HG03066 (cell line): ENCODE data around the gene PPP2CA.
A peak's percentile ranks its signal among the peaks of the same experiment; 100 is the strongest.
"Not testable (repeated sequence)": the region's sequence is repeated elsewhere in the genome, so short reads cannot be mapped to it uniquely, and the experiment has no call there.

Experiments used
- ATAC-seq: cut with Tn5 transposase; IDR thresholded peaks from one replicate; pipeline ENCODE4 v1.9.1; 2021; ENCODE audit warnings: low read depth; ENCODE audit not compliant: unreplicated experiment

Gene PPP2CA

DNA sequence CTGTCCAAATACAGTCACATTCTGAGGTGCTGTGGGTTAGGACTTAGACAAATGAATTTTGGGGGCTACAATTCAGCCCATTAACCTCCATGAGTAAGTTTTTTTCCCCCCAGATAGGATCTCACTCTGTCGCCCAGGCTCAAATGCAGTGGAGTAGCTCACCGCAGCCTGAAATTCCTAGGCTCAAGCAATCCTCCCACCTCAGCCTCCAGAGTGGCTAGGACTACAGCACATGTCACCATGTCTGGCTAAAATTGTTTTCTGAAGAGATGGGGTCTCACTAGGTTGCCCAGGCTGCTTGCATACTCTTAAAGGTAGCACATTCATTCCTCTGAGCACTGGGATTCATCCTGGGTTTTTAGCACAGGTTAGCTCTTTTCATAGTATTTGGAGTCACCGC lies 22.2 kb downstream of the PPP2CA start:
- no peak for ATAC-seq

DNA sequence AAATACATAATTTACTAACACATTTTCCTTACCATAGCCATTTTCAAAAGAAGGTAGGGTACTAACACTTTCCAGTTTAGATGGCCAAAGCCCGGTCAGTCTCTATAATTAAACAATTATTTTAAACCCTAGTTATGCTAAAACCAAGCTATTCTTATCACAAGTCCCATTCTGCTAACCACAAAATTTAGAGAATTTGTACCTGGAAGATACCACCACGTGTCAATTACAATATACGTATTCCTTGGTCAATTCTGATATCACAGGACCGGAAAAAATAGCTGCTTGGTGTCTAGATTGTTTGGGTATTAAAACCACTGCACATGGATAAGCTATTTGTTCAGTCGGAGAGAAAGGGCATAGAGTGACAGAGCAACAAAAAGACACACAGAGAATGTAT lies 30.2 kb downstream of the PPP2CA start:
- ATAC-seq: no peak

GRCh38 chr5:134189031-134189430 lies 36.8 kb downstream of the PPP2CA start:
- ATAC-seq: no peak

DNA sequence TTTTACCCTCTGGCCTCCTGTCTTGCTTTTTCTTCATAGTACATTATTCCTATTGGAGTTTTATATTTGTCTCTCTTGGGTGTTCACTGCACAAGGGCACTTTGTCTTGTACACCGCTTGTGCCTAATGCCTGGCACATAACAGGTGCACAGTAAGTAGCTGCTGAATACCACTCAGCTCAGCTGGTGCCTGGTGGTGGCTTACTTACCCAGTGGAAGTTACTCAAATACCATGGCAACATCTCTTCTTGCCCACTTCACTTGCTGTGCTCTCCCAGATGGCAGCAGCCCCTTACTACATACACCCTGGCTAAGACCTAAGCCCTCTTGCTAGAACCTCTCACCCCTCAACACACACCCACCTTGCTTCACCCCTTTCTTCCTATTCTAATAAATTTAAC lies 37.8 kb downstream of the PPP2CA start:
- ATAC-seq: no peak

DNA sequence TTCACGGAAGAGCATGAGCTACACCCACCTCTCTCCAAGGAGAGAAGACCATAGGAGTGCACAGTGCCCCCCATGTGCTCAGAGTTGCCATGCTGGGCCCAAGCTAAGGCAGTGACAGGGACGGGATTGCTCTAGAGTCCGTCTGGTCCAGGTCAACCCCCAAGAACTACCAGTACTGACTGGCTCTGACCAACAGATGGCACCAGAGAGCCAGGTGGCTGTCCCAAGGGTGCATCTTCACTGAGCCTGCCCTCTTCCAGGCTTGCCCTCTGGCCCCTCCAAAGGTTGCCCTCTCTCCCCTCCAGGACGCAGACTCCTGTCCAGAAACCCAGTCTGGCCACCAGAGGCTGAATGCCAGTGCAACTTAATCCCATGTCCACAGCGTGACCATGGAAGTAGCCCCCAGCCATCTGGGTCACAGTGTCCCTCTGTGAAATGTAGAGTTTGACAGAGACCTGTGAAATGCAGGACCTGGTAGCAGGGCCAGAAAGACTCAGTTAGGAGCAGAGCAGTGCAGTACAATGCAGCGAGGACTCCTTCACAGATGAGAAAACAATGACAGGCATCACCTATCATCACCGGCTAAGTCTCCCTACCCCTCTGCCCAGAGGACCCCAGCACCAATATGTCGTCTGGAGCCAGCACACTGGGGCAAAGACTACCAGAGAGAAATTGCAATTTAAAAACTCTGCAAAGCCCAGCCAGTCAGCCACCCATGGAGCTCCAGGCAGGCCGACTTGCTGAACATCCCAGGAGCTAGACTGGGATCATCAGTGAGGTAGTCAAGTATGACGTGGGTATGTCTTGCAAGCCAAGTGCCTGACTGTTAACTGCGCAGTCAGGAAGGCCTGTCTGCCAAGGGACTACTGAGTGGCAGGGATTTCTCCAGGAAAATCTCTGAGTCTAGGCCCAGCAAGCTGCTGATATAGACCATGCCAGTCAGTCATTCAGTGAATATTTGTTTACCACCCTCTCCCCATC lies 41.4 kb downstream of the PPP2CA start:
- peak; percentile 70 for ATAC-seq

- ATAC-seq: no peak
Observed at GRCh38 chr5:134183481-134183880, 42.4 kb downstream of the PPP2CA start.

- no peak for ATAC-seq
Observed at GRCh38 chr5:134178096-134178419, 47.8 kb downstream of the PPP2CA start.

GRCh38 chr5:134177369-134178095 lies 48.3 kb downstream of the PPP2CA start:
- ATAC-seq: no peak

GRCh38 chr5:134176511-134177368 lies 49.1 kb downstream of the PPP2CA start, which contains the start of gene SKP1:
Gene SKP1, minus strand, starts transcription at chr5:134176950. Its CDS starts 2,928 bp downstream, at chr5:134174022.
- peak; percentile 75 for ATAC-seq

DNA sequence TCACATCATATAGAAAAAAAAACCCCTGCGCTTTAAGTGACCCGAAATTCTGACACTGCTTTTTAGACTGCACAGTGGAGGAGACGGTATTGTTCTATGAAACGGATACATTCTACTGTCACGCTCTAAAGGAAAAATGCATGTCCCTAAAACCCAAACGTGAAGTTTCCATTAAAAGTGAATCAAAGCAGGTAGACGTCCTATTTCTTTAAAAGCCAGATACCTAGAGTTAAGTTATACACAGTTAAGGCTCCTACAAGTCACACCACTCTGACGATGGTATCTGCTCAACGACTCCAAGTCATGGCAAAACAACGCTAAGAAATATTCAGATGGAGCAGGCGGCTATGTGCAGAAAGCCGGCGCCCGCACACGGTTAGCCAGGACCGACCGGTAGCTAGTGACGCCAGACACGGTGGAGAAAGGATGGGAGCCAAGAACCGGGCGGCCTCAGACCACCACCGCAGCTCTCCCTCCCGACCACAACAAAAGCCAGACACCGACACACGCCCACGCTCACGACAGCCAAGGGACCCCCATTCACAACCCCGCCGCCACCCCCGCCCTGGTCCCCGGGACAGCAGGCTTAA lies 49.9 kb downstream of the PPP2CA start:
- peak; percentile 23 for ATAC-seq

GRCh38 chr5:134174841-134175839 lies 50.7 kb downstream of the PPP2CA start:
- ATAC-seq: no peak

DNA sequence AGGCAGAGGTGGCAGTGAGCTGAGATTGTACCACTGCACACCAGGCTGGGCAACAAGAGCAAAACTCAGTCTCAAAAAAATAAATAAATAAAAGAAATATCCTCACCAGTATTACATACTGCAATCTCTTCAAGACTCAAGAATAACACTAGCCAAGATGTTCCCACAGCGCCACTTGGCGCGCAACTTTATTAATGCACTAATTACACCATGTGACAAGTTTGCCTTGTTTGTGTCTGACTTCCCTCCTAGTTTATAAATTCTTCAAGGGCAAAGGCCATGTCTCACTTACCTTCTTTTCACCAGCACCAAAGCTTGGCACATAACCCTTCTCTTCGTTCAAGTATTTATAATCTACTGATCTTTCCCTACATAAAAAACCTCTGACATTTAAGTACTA lies 53.9 kb downstream of the PPP2CA start:
- no peak for ATAC-seq

GRCh38 chr5:134162592-134162991 lies 63.3 kb downstream of the PPP2CA start:
- ATAC-seq: no peak

DNA sequence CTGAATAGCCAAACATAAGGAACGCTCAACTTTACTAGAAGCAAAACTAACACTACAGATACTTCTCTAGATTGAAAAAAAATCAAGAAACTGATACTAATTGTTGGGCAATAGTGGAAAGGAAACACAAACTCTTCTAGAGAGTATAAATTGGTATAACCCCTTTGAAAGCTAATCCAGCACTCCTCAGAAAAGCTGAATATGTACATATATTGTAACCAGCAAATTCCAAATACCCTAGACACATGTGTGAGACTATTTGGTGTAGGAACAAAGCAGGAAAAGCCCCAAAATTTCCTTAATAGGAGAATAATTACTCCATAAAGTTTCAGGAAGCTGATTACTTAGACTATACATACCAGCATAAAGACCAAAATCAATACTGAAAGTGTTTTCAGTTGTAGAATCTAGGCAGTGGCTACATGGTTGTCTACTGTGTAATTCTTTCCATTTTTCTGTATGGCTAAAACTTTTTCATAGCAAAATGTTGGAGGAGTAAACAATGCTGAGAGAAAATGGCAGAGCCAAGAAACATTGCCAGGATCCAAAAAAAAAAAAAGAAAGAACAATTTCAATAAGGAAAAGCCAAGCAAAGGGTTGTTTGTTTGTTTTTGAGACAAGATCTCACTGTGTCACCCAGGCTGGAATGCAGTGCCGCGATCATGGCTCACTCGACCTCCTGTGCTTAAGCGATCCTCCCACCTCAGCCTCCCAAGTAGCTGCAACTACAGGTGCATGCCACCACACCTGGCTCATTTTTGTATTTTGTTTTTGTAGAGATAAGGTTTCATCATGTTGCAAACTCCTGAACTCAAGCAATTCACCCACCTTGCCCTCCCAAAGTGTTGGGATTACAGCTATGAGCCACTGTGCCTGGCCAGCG lies 64.1 kb downstream of the PPP2CA start:
- ATAC-seq: no peak

DNA sequence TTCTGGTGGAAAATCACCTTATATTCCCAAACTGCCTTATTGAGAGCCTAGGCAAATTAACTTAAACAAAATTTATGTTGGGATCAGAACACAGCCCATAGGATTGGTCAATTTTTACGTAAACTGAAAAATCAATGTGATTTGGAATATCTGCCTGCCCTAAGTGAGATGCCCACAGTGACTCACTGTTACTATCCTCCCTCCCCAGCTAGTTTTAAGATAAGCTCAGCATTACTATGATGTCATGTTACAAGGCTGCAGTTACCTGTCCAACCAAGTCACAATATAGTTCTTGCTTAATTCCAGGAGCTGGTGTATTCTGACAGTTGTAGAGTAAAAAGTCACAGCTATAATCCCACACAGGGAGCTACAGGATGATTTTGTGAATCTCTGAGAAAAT lies 72.2 kb downstream of the PPP2CA start:
- ATAC-seq: no peak

DNA sequence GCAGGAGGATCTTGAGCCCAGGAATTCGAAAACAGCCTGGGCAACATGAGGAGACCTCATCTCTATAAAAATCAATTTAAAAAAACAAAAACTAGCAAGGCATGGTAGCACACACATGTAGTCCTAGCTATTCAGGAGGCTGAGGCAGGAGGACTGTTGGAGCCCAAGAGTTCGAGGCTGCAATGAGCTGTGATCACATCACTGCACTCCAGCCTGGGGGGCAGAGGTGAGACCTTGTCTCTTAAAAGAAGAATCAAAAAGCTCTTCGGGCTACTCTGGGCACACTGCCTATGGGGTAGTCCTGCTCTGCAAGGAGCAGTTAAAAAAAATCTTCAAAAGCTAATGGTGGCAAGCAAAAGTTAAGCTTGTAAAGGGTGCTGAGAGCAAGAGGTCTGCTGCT lies 72.6 kb downstream of the PPP2CA start:
- ATAC-seq: no peak

- not testable (repeated sequence) for ATAC-seq
Observed at GRCh38 chr5:134152173-134152832, 73.6 kb downstream of the PPP2CA start.

- no peak for ATAC-seq
Observed at GRCh38 chr5:134151723-134152122, 74.2 kb downstream of the PPP2CA start.
